Panc1 (cell line): Measurements from ENCODE around the gene SLC10A2. TPM values are rescaled to one million over a fixed set of nuclear protein-coding genes. Genes with fewer than 3 reads are reported as not detected.
"Not testable (repeated sequence)": the region's sequence is repeated elsewhere in the genome, so short reads cannot be mapped to it uniquely, and the experiment has no call there.

Experiments
- ATAC-seq: fragments of 200-7000 bp; cut with Tn5 transposase; 2 replicates; pipeline ENCODE4 v1.9.1; 2020; ENCODE audit warnings: mild to moderate bottlenecking, moderate library complexity
- BruUV-seq: library from RNA; stranded (reverse); fragments of 400-500 nt; replicated peaks from 2 replicates; lab custom pipeline; 2021; lab: Mats Ljungman, UMichigan
- CTCF ChIA-PET: fragments of 300-600 bp; sonication (Branson Sonifier 250); formaldehyde crosslinking; loops from one replicate; lab custom pipeline; 2022; ENCODE audit warnings: antibody characterized with exemption; lab: Charles Lee
- POLR2A ChIA-PET: fragments of 300-600 bp; sonication (Branson Sonifier 250); formaldehyde crosslinking; loops from one replicate; lab custom pipeline; 2022; ENCODE audit warnings: antibody characterized with exemption; lab: Charles Lee
- DNase-seq: peaks from one replicate; pipeline ENCODE4 v3.0.0-alpha.2; 2010; ENCODE audit warnings: low read depth, low spot score
- H3K27ac ChIP-seq: 2 replicates; pipeline ENCODE4 v1.5.1; 2011; ENCODE audit warnings: mild to moderate bottlenecking, low read length, inconsistent platforms
- H3K27me3 ChIP-seq: fragments of 200-500 bp; sonication (Bioruptor generic); 2 replicates; pipeline ENCODE4 v1.6.0; 2014; ENCODE audit warnings: low read length, inconsistent platforms; ENCODE audit not compliant: control insufficient read depth, insufficient read depth
- H3K36me3 ChIP-seq: fragments of 200-500 bp; sonication (Bioruptor generic); 2 replicates; pipeline ENCODE4 v1.5.1; 2014; ENCODE audit warnings: inconsistent platforms, mild to moderate bottlenecking, low read length, moderate library complexity; ENCODE audit not compliant: control insufficient read depth, insufficient read depth
- H3K4me1 ChIP-seq: 2 replicates; pipeline ENCODE4 v1.5.1; 2011; ENCODE audit warnings: inconsistent platforms, mild to moderate bottlenecking, low read length, moderate library complexity; ENCODE audit not compliant: control insufficient read depth, insufficient read depth
- H3K4me3 ChIP-seq, 2 experiments: 2 replicates each; pipeline ENCODE4 v1.5.1; 2011 to 2012; ENCODE audit warnings: low read depth in 2 of 2, low read length in 2 of 2, mild to moderate bottlenecking in 2 of 2, inconsistent platforms in 1 of 2, moderate library complexity in 1 of 2
- H3K9me3 ChIP-seq: fragments of 200-500 bp; sonication (Bioruptor generic); 2 replicates; pipeline ENCODE4 v1.5.1; 2014; ENCODE audit warnings: low read depth, mild to moderate bottlenecking, inconsistent platforms, low read length, moderate library complexity; ENCODE audit not compliant: control insufficient read depth, insufficient read depth
- POLR2AphosphoS5 ChIP-seq: IDR thresholded peaks from 2 replicates; pipeline ENCODE4 v1.6.1; 2012; ENCODE audit warnings: mild to moderate bottlenecking, low read depth, low read length, moderate library complexity
- REST ChIP-seq, 2 experiments: IDR thresholded peaks; 2 replicates each; pipeline ENCODE4 v1.6.1; 2011 to 2012; ENCODE audit warnings: low read depth in 2 of 2, control low read depth in 1 of 2, low read length in 1 of 2, mild to moderate bottlenecking in 1 of 2, moderate library complexity in 1 of 2; ENCODE audit not compliant: insufficient read depth in 1 of 2
- SIN3A ChIP-seq: IDR thresholded peaks from 2 replicates; pipeline ENCODE4 v1.6.1; 2012; ENCODE audit warnings: low read depth, mild to moderate bottlenecking, low read length, moderate library complexity, borderline replicate concordance; ENCODE audit not compliant: insufficient read depth
- TCF7L2 ChIP-seq: IDR thresholded peaks from 2 replicates; pipeline ENCODE4 v1.6.1; 2011; ENCODE audit warnings: mild to moderate bottlenecking, low read depth, low read length, inconsistent platforms
- in situ Hi-C: cut with HindIII; loops from 2 replicates; pipeline ENCODE4 v1.10.0; 2016; ENCODE audit warnings: low sequenced_read_pairs, low pct_unique_long_range_greater_than_20kb
- intact Hi-C: fragments of 100-400 bp; cut with micrococcal nuclease; formaldehyde crosslinking; loops from one replicate; pipeline ENCODE4 v1.10.0; 2022; ENCODE audit not compliant: unreplicated experiment
- total RNA-seq: library from RNA; stranded (reverse); gene quantifications from one replicate; pipeline ENCODE4 v1.2.1, GENCODE V29; 2021; ENCODE audit not compliant: unreplicated experiment
- TF ChIP-seq, protein P1 (sequence below): fragments of 450-650 bp; IDR thresholded peaks from 2 replicates; pipeline ENCODE4 v1.5.1; 2017; ENCODE audit warnings: mild to moderate bottlenecking

The SLC10A2 gene
- total RNA-seq, 1 experiment from 2014 or later, result not detected

DNA sequence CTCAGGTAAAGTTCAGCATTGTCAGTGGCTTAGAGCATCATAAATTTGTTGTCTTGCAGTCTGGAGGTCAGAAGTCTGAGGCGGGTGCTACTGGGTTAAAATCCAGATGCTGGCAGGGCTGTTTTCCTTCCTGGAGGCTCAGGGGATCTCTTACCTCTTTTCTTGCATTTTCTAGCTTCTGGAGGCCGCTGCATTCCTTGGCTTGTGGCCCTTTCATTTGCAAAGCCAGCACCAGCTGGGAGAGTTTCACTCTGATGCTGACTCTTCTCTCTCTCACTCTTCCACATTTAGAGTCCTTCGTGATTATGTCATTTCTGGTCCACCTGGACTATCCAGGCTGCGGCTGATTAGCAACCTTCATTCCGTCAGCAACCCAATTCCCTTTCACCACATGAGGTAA is 38.1 kb upstream of the SLC10A2 start:
- in situ Hi-C loops, result no loop called here
- ATAC-seq, result no peak
- POLR2A ChIA-PET, result no interaction called here

GRCh38 chr13:103103456-103103855 is 37.2 kb upstream of the SLC10A2 start:
- H3K4me3 ChIP-seq, CTCF ChIA-PET, H3K27ac ChIP-seq, H3K36me3 ChIP-seq, H3K4me1 ChIP-seq, DNase-seq, BruUV-seq, H3K27me3 ChIP-seq, H3K9me3 ChIP-seq, POLR2A ChIA-PET, in situ Hi-C loops, intact Hi-C loops, ATAC-seq: not testable (repeated sequence)

More for the DNA sequence above, 38.1 kb upstream of the SLC10A2 start:
- H3K4me3 ChIP-seq, result no peak overlapping the region
- no peak for DNase-seq
- CTCF ChIA-PET, result no interaction called here
- H3K4me1 ChIP-seq, result no peaks in the 10 kb centered on the region
- BruUV-seq, result no TSS peak
- no peak overlapping the region for H3K27ac ChIP-seq
- TF ChIP-seq REST (IDR thresholded peaks at IDR 0.05; ENCODE audit: insufficient read depth in 1 of 2, low read depth in 2 of 2, low read length in 1 of 2) (no peak), TCF7L2 (no peak), POLR2AphosphoS5 (no peak), SIN3A (no peak)
- TF ChIP-seq, protein P1, sequence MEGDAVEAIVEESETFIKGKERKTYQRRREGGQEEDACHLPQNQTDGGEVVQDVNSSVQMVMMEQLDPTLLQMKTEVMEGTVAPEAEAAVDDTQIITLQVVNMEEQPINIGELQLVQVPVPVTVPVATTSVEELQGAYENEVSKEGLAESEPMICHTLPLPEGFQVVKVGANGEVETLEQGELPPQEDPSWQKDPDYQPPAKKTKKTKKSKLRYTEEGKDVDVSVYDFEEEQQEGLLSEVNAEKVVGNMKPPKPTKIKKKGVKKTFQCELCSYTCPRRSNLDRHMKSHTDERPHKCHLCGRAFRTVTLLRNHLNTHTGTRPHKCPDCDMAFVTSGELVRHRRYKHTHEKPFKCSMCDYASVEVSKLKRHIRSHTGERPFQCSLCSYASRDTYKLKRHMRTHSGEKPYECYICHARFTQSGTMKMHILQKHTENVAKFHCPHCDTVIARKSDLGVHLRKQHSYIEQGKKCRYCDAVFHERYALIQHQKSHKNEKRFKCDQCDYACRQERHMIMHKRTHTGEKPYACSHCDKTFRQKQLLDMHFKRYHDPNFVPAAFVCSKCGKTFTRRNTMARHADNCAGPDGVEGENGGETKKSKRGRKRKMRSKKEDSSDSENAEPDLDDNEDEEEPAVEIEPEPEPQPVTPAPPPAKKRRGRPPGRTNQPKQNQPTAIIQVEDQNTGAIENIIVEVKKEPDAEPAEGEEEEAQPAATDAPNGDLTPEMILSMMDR, result no peak
- H3K9me3 ChIP-seq, result no peaks in the 10 kb centered on the region
- no peaks in the 10 kb centered on the region for H3K36me3 ChIP-seq
- intact Hi-C loops, result no loop called here
- no peaks in the 10 kb centered on the region for H3K27me3 ChIP-seq

- H3K4me1 ChIP-seq, result no peaks in the 10 kb centered on the region
- in situ Hi-C loops, result no loop called here
- TF ChIP-seq, protein P1, result no peak
- H3K9me3 ChIP-seq, result no peaks in the 10 kb centered on the region
- H3K27me3 ChIP-seq, result no peaks in the 10 kb centered on the region
- intact Hi-C loops, result no loop called here
- no TSS peak for BruUV-seq
- CTCF ChIA-PET, result no interaction called here
- no peaks in the 10 kb centered on the region for H3K36me3 ChIP-seq
- ATAC-seq (no peak), DNase-seq (no peak)
- no peak overlapping the region for H3K4me3 ChIP-seq
- H3K27ac ChIP-seq, result no peak overlapping the region
- POLR2A ChIA-PET, result no interaction called here
Measured at GRCh38 chr13:103102482-103102881, 36.3 kb upstream of the SLC10A2 start.
